Testis (tissue), 3 donors: ENCODE data around the gene MACC1. TPM values are rescaled to one million over a fixed set of nuclear protein-coding genes. Genes with fewer than 3 reads are reported as not detected.
"Not testable (repeated sequence)": the region's sequence is repeated elsewhere in the genome, so short reads cannot be mapped to it uniquely, and the experiment has no call there.

Experiments
- DNase-seq: peaks from one replicate; pipeline ENCODE4 v3.0.0-alpha.2; 2019
- H3K27ac ChIP-seq, 2 donors: fragments of 200-600 bp; sonication (generic); one replicate each; pipeline ENCODE4 v1.5.1; 2019
- H3K27me3 ChIP-seq: fragments of 200-600 bp; sonication (generic); one replicate; pipeline ENCODE4 v1.5.1; 2019
- H3K36me3 ChIP-seq: fragments of 200-600 bp; sonication (generic); one replicate; pipeline ENCODE4 v1.5.1; 2017; ENCODE audit warnings: low read depth; ENCODE audit errors: missing control alignments
- H3K4me1 ChIP-seq: fragments of 200-600 bp; sonication (generic); one replicate; pipeline ENCODE4 v1.5.1; 2019
- H3K4me3 ChIP-seq, 2 donors: fragments of 200-600 bp; sonication (generic); one replicate each; pipeline ENCODE4 v1.5.1; 2017 to 2019
- H3K9me3 ChIP-seq: fragments of 200-600 bp; sonication (generic); one replicate; pipeline ENCODE4 v1.5.1; 2017
- CTCF ChIP-seq, 3 experiments: fragments of 450-650 bp in 2 of 3; fragments of 200-600 bp in 1 of 3; sonication (generic) in 1 of 3; IDR thresholded peaks; one replicate each; pipeline ENCODE4 v1.5.1; 2016 to 2019; ENCODE audit warnings: antibody characterized with exemption in 3 of 3, mild to moderate bottlenecking in 2 of 3, moderate library complexity in 1 of 3
- POLR2A ChIP-seq: fragments of 450-650 bp; IDR thresholded peaks from one replicate; pipeline ENCODE4 v1.6.1; 2017; ENCODE audit warnings: antibody characterized with exemption, mild to moderate bottlenecking, moderate library complexity
- WGBS, 2 donors: methylation state at CpG; one replicate each; pipeline ENCODE4 v1.1.5; 2018; 5-methylcytosine and 5-hydroxymethylcytosine counted together
- intact Hi-C: fragments of 100-400 bp; cut with DNase I; formaldehyde crosslinking; loops from one replicate; pipeline ENCODE4 v1.15.1; 2023; ENCODE audit warnings: low total_unique reads
- polyA plus RNA-seq: library from polyadenylated mRNA; stranded (reverse); fragments of 350-450 nt; fragmentation: Illumina TruSeq; extraction: RNeasy Lipid Tissue Mini Kit (QIAGEN cat#74804); gene quantifications from one replicate; pipeline ENCODE4 v1.2.3, GENCODE V29; 2014; ENCODE audit warnings: low read depth, low replicate concordance; ENCODE audit not compliant: insufficient read depth
- total RNA-seq, 2 donors: library from RNA; depleted of rRNA; stranded (reverse); fragments of >200 nt; gene quantifications; one replicate each; pipeline ENCODE4 v1.2.3, GENCODE V29; 2016

Gene MACC1
- total and polyA plus RNA-seq, 3 donors from 2014 or later: 0.17 to 0.79 (median 0.74) TPM

DNA sequence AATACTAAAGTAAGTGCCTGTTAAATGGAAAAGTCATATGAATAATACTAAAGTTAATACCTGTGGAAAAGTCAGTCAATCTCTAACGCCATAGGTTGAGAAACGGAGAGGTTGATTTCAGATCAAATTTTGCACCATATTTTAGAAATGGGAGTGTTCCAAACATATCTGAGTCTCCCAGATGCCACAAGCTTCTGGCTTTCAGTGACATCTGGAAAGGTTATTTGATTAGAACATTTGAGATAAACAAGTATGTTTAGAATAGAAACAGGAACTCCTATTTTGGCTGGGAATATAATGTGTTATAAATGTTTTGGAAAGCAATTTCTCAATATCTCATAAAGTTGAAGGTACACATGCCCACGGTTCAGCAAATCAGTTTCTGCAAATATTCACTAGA, 5.8 kb downstream of the MACC1 start:
- no peak overlapping the region for H3K4me3 ChIP-seq
- H3K27me3 ChIP-seq: no peaks in the 10 kb centered on the region
- H3K27ac ChIP-seq: no peak overlapping the region
- H3K36me3 ChIP-seq: no peaks in the 10 kb centered on the region
- intact Hi-C loops: no loop called here
- TF ChIP-seq CTCF (IDR thresholded peaks at IDR 0.05): no peak
- TF ChIP-seq POLR2A: no peak
- no peaks in the 10 kb centered on the region for H3K9me3 ChIP-seq
- DNase-seq: no peak
- 80 to 82% methylated on average over 3 of the region's 3 CpGs for WGBS, 2 donors
- no peaks in the 10 kb centered on the region for H3K4me1 ChIP-seq

DNA sequence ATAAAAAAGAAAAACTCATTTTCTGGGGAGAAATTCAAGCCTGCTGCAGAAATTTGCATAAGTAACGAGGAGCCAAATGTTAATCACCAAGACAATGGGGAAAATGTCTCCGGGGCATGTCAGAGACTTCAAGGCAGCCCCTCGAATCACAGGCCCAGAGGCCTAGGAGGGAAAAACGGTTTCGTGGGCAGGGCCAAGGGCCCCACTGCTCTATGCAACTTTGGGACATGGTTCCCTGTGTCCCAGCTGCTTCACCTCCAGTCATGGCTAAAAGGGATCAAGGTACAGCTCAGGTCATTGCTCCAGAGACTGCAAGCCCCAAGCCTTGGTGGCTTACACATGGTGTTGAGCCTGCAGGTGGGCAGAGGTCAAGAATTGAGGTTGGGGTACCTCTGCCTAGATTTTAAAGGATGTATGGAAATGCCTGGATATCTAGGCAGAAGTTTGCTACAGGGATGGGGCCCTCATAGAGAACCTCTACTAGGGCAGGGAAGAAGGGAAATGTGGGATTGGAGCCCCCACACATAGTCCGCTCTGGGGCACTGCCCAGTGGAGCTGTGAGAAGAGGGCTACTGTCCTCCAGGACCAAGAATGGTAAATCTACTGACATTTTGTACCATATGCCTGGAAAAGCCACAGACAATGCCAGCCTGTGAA, 8.4 kb downstream of the MACC1 start:
- WGBS, 2 donors: 92 to 93% methylated on average over 5 to 6 of the region's 6 CpGs
- H3K27me3 ChIP-seq: no peaks in the 10 kb centered on the region
- H3K27ac ChIP-seq: no peak overlapping the region
- intact Hi-C loops: no loop called here
- no peak for DNase-seq
- no peaks in the 10 kb centered on the region for H3K36me3 ChIP-seq
- H3K4me3 ChIP-seq: no peak overlapping the region
- no peaks in the 10 kb centered on the region for H3K4me1 ChIP-seq
- H3K9me3 ChIP-seq: no peaks in the 10 kb centered on the region
- TF ChIP-seq CTCF (IDR thresholded peaks at IDR 0.05) (no peak), POLR2A (no peak)

- H3K4me3 ChIP-seq, DNase-seq, H3K27ac ChIP-seq, intact Hi-C loops, H3K9me3 ChIP-seq, H3K27me3 ChIP-seq, H3K4me1 ChIP-seq, H3K36me3 ChIP-seq: not testable (repeated sequence)
- WGBS, 2 donors: 93 to 100% methylated on average over 2 of the region's 2 CpGs
Observed at GRCh38 chr7:20207811-20208210, 9.4 kb downstream of the MACC1 start.

DNA sequence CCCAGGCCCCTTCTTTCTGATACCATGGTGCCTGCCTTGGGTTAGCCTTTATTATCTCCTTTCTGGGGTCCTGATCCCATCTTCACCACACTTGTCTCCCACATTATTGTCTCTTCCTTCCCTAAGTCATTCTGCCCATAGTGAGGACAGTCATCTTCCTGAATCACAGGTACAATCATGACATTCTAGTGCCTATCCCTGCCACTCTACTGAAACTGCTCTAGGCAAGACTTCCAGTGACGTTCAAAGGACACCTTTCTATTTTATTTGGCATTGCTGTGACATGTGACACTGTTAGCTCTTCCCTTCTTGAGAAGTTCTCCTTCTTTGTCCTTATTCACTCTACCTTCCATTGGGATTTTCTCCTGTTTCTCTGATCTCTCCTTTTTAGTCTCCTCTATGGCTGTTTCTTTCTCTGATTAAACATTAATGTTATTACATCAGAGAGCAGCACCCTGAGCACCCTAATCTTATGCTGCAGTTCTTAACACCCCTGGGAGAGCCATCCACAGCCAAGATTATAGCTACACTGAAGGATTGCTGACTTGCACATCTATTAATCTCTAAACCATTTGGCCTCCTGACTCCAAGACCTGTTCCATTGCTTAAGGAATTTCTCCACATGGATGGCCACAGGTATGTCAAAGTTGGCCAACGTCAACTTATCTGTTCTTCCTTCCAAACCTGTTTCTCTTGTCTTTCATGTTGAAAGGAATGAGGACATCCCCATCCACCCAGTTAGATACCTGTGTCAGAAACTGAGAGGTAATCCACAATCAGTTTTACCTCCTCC, 10.9 kb downstream of the MACC1 start:
- Histone ChIP-seq H3K4me3 (no peak overlapping the region), H3K36me3 (no peaks in the 10 kb centered on the region), H3K4me1 (no peaks in the 10 kb centered on the region), H3K27ac (no peak overlapping the region), H3K9me3 (no peaks in the 10 kb centered on the region), H3K27me3 (no peaks in the 10 kb centered on the region)
- DNase-seq: no peak
- intact Hi-C loops: no loop called here
- 81 to 96% methylated on average over 2 of the region's 2 CpGs for WGBS, 2 donors
- TF ChIP-seq CTCF (IDR thresholded peaks at IDR 0.05): no peak
- TF ChIP-seq POLR2A: no peak

DNA sequence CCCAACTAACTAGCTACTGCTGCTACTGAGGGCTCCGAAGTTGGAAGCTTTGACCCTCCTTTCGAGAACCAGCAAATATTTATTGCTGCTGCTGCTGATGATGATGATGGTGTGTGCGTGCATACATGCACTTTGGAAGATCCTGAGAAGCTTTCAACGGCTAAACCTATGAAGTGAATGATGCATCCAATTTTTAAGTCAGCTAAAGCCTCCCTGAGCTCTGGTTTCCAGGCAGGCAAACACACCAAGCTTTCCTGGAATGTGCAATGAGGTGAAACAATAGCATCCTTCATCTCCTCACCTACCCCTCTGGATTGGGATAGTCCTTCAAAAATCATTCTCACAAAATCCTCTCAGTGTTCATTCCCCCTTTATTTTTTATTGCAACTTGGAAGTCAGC, 13.9 kb downstream of the MACC1 start:
- 87 to 94% methylated on average over 4 of the region's 4 CpGs for WGBS, 2 donors
- peaks cover 7% of the 10 kb centered on the region for H3K4me1 ChIP-seq
- H3K9me3 ChIP-seq: no peaks in the 10 kb centered on the region
- TF ChIP-seq POLR2A (no peak), CTCF (IDR thresholded peaks at IDR 0.05) (no peak)
- H3K27ac ChIP-seq: no peak overlapping the region
- H3K4me3 ChIP-seq: no peak overlapping the region
- no peak for DNase-seq
- H3K27me3 ChIP-seq: no peaks in the 10 kb centered on the region
- H3K36me3 ChIP-seq: no peaks in the 10 kb centered on the region
- intact Hi-C loops: no loop called here
